SK-N-SH treated with all-trans-retinoic acid at 6 μM for 48 hours (cell line): ENCODE data around the gene ATAD3B.
"Not testable (repeated sequence)": the region's sequence is repeated elsewhere in the genome, so short reads cannot be mapped to it uniquely, and the experiment has no call there.

Experiments used
- ARNTL ChIP-seq: fragments of 450-650 bp; formaldehyde crosslinking; IDR thresholded peaks from 2 replicates; pipeline ENCODE4 v1.5.0; 2020; ENCODE audit warnings: low read depth, mild to moderate bottlenecking, moderate library complexity, borderline replicate concordance
- CREB5 ChIP-seq: fragments of 250-450 bp; sonication (Bioruptor Pico); IDR thresholded peaks from 2 replicates; pipeline ENCODE4 v1.5.1; 2020; ENCODE audit warnings: low read depth, mild to moderate bottlenecking, moderate library complexity
- CSDC2 ChIP-seq: fragments of 250-450 bp; sonication (Bioruptor Pico); IDR thresholded peaks from 2 replicates; pipeline ENCODE4 v1.5.0; 2020; ENCODE audit warnings: mild to moderate bottlenecking, moderate library complexity
- ESRRG ChIP-seq: fragments of 250-450 bp; sonication (Bioruptor Pico); IDR thresholded peaks from 2 replicates; pipeline ENCODE4 v1.6.1; 2021; ENCODE audit warnings: mild to moderate bottlenecking
- GLIS3 ChIP-seq: fragments of 250-450 bp; sonication (Bioruptor Pico); IDR thresholded peaks from 2 replicates; pipeline ENCODE4 v1.5.0; 2020; ENCODE audit warnings: mild to moderate bottlenecking, moderate library complexity
- ISL1 ChIP-seq: fragments of 250-450 bp; sonication (Bioruptor Pico); IDR thresholded peaks from 2 replicates; pipeline ENCODE4 v2.1.2; 2022; ENCODE audit warnings: mild to moderate bottlenecking, moderate library complexity
- OSR1 ChIP-seq: fragments of 250-450 bp; sonication (Bioruptor Pico); IDR thresholded peaks from 2 replicates; pipeline ENCODE4 v1.8.0; 2022; ENCODE audit warnings: moderate library complexity, mild to moderate bottlenecking, inconsistent platforms
- PATZ1 ChIP-seq: fragments of 250-450 bp; sonication (Bioruptor Pico); IDR thresholded peaks from 2 replicates; pipeline ENCODE4 v1.8.0; 2020; ENCODE audit warnings: mild to moderate bottlenecking, moderate library complexity, borderline replicate concordance
- POU6F1 ChIP-seq: fragments of 250-450 bp; sonication (Bioruptor Pico); IDR thresholded peaks from 2 replicates; pipeline ENCODE4 v1.8.0; 2021; ENCODE audit warnings: low read depth, mild to moderate bottlenecking, moderate library complexity, borderline replicate concordance
- RARB ChIP-seq: fragments of 250-450 bp; sonication (Bioruptor Pico); IDR thresholded peaks from 2 replicates; pipeline ENCODE4 v1.8.0; 2021; ENCODE audit warnings: mild to moderate bottlenecking, moderate library complexity
- TOX ChIP-seq: fragments of 250-450 bp; sonication (Bioruptor Pico); IDR thresholded peaks from 2 replicates; pipeline ENCODE4 v1.8.0; 2021; ENCODE audit warnings: mild to moderate bottlenecking, moderate library complexity, borderline replicate concordance
- ZFP30 ChIP-seq: fragments of 450-650 bp; formaldehyde crosslinking; IDR thresholded peaks from 2 replicates; pipeline ENCODE4 v1.5.0; 2022; ENCODE audit warnings: mild to moderate bottlenecking, moderate library complexity
- ZNF565 ChIP-seq: fragments of 450-650 bp; formaldehyde crosslinking; conservative IDR thresholded peaks from 2 replicates; pipeline ENCODE4 v1.5.0; 2020; ENCODE audit warnings: low read depth, mild to moderate bottlenecking, moderate library complexity

GRCh38 chr1:1480488-1480867, 8.9 kb downstream of the ATAD3B start:
- not testable (repeated sequence) for TF ChIP-seq ZNF565; GLIS3 (CRISPR knock-in tag); CREB5; RARB (CRISPR knock-in tag); ZFP30 (CRISPR knock-in tag); TOX (CRISPR knock-in tag); OSR1 (CRISPR knock-in tag); ARNTL (CRISPR knock-in tag); CSDC2 (CRISPR knock-in tag); POU6F1 (CRISPR knock-in tag); ESRRG; ISL1; PATZ1 (CRISPR knock-in tag)
